NCI-H1436 treated with DMSO at 0.1 percent for 48 hours (cell line): ENCODE data around the gene ALDH16A1.

Experiments
- DNase-seq: peaks from one replicate; lab custom pipeline; 2025; lab: John Stamatoyannopoulos, UW

The ALDH16A1 gene

DNA sequence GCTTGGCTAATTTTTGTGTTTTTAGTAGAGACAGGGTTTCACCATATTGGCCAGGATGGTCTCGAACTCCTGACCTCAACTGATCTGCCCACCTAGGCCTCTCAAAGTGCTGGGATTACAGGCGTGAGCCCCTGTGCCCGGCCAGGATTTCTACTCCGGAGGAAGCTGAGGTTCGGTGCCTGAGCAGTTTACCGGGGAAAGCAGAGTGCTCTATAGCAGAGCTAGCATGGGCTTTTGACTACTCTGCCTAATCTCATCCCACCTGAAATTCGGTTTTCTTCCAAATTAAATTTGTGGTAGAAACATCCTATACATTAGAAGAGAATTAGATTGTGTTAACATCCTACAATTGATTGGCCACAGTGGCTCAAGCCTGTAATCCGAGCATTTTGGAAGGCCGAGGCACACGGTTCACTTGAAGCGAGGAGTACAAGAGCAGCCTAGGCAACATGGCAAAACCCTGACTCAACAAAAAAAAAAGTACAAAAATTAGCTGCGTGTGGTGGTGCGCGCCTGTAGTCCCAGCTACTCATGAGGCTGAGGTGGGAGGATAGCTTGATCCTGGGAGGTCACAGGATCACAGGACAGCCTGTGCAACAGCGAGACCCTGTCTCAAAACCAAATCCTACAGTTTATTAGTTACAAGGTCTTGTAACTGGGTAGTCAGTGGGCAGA lies 36.0 kb downstream of the ALDH16A1 start:
- no peak for DNase-seq

DNA sequence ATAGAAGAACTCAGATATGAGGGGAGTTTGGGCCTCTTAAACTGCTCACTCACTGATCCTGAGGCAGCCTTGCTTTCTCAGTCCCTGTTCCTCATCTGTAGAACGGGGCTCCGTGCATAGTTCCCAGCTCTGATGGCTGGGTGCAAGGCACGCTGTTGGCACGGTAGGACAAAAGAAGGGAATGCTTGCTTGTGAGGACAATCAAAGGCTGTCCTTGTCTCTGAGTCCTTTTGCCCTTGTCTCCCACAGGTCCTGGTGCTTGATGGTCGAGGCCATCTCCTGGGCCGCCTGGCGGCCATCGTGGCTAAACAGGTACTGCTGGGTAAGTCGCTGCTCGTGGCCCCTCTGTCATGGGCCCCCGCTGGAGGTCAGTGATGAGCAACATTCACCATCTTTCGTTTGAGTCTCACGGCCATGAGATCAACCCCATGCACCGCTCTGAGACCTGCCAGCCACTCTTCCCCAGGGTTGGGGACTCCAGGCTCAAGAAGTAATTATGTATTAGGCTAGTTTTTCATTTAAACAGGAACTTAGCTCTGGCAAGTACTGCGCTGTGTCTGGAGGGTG lies 36.7 kb downstream of the ALDH16A1 start:
- no peak for DNase-seq

DNA sequence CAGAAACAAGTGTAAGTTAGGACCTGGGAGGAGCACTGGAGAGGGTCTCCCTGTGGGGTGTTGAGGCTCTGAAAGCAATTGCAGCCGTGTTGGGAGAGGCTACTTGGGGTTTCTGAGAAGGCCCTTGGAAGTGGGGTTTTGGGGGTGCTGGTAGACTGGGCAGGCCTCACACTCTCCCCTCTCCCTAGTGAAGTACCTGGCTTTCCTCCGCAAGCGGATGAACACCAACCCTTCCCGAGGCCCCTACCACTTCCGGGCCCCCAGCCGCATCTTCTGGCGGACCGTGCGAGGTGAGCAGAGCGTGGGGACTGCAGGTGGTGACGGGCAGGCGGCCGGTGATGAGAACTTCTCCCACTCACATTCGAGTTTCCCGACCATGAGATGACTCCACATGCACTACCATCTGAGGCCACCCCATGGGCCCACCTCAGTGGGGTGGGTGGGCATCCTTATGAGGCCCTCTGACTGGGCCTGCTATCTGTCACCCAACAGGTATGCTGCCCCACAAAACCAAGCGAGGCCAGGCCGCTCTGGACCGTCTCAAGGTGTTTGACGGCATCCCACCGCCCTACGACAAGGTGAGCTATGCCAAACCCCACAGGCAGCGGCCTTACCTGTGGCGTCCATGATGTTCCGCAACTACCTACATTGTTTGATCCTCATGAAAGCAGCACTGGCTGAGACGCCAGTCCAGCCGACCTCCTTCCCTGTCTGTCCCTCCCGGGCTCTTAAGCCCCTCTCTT lies 37.4 kb downstream of the ALDH16A1 start:
- DNase-seq = no peak

DNA sequence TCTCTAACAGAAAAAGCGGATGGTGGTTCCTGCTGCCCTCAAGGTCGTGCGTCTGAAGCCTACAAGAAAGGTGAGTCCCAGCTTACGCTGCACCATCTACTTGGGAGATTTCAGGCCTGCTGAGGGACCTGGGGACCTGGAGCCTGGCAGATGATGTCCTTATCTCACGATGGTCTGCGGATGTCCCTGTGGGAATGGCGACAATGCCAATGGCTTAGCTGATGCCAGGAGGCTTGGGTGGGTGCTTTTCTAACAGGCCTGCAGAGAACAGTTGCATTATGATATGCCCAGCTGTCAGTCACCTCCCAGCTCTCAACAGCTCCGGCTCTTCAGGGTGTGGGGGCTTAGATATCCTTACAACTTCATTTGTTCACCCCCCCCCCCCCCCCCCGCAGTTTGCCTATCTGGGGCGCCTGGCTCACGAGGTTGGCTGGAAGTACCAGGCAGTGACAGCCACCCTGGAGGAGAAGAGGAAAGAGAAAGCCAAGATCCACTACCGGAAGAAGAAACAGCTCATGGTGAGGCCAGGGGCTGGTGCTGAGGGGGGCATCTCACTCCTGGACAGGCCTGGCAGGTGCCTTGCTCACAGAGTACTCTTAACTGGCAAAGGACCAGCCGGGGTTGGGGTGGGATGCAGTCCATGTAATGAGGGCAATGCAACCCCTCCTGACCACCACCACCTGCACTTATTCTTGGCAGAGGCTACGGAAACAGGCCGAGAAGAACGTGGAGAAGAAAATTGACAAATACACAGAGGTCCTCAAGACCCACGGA lies 38.2 kb downstream of the ALDH16A1 start:
- no peak for DNase-seq

DNA sequence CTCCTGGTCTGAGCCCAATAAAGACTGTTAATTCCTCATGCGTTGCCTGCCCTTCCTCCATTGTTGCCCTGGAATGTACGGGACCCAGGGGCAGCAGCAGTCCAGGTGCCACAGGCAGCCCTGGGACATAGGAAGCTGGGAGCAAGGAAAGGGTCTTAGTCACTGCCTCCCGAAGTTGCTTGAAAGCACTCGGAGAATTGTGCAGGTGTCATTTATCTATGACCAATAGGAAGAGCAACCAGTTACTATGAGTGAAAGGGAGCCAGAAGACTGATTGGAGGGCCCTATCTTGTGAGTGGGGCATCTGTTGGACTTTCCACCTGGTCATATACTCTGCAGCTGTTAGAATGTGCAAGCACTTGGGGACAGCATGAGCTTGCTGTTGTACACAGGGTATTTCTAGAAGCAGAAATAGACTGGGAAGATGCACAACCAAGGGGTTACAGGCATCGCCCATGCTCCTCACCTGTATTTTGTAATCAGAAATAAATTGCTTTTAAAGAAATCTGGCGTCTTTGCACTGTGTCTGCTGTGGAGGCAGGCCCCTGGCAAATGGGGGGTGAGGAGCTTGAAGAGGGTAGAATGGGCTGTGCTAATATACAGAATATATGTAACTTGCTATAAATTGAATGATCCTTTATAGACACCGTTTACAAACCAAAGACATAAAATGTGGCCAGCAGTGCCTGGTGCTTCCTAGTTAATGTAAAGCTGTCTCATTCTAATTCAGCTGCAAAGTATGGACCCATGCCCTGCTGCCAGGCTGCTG lies 39.0 kb downstream of the ALDH16A1 start:
- no peak for DNase-seq

DNA sequence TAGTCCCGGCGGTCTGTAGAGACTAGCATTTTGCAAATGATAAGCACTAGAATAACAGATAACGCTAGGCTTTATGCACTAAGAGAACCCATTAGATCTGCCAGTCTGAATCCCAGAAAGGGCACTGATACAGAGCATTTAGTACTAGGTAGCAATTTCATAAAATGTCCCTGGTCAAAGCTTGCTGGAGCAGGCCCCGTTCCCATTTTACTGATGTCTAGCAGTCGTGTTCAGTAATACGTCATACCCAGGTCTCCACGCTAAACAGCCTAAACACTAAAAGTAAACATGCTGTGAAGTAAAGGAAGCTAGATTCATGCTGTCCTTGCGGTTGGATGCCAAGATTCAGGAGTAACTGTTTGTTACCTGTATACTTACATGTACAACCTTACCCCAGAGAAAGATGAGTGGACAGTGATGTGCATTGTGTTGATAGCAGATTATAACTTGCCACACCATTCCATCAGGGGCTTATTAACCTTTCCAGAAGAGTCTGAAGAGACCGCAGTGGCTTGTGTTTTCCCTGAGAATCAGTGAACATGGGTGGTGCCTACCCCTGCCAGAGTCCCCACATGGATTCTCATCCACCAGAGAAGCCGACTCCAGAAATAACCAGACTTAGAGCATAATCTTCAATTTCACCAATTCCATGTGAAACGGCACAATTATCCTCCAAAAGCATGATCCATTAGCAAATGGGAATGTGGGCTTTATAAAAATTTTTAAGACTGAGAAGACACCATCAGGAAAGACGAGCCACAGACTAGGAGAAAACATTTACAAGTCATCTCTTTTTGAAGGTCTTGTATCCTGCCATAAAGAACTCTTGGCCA lies 39.8 kb downstream of the ALDH16A1 start:
- DNase-seq = no peak

DNA sequence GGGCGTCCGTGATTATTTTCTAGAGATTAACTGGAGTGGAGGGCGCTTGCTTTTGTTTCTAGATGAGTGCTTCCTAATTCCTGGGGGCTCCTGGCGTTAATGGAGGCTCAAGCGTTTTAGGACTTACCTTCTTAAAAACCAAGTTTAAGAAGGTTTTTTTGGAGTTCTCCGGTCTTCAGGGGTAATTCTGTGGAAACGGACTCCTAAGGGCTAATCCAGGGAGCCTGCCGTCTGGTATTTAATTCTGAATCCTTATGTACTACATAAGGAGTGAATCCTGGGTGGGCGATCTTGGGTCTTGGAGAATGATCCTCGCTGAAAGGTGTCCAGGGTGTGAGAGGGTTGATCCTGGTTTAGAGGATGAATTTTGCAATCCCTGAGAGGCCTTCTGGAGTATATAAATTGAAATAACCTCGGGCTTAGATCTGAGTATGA lies 43.6 kb downstream of the ALDH16A1 start:
- no peak for DNase-seq

DNA sequence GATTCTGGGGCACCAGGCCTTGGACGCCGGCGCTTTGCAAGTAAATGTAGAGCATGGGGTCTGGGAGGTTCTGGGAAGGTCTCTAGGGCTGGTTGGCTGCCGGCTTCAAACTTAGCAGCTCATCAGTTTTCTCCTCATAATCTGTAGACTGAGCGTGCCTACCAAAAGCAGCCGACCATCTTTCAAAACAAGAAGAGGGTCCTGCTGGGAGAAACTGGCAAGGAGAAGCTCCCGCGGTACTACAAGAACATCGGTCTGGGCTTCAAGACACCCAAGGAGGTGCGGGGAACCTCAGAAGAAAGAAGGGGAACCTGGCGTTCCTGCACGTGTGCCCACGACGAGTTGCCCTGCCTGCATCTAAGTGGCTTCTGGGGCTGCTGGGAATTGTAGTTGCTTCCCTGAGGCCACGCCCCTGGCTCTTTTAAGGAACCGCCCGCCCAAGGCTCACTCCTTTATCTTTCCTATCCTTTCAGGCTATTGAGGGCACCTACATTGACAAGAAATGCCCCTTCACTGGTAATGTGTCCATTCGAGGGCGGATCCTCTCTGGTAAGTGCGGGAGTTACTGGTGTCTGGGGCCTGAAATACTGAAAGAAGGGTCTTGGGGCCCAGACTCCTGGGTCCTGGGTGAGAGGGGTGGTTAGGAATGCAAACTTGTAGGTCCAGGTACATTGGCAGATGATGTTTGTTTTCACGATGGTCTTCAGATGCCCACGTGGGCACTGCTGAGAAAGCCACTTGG lies 44.2 kb downstream of the ALDH16A1 start:
- DNase-seq = no peak

DNA sequence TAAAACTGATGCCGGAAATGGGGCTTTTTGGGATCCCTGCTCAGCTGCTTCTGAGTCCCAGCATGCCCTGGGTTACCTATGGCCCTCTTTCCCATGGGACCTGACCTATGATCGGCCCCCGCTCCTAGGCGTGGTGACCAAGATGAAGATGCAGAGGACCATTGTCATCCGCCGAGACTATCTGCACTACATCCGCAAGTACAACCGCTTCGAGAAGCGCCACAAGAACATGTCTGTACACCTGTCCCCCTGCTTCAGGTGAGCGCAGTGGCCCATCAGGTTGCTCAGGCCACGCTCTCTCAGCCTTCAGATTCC lies 44.7 kb downstream of the ALDH16A1 start:
- no peak for DNase-seq

DNA sequence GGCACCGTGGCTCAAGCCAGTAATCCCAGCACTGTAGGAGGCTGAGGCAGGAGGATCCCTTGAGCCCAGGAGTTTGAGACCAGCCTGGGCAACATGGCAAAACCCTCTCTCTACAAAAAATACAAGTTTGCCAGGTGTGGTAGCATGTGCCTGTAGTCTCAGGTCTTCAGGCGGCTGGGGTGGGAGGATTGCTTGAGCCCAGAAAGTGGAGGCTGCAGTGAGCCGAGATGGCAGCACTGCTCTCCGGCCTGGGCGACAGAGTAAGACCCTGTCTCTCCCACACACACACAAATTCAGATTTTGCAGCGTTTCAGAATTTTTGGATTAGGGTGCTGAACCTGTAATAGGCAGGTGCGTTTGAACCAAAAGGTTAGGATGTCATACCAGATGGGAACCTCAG lies 45.5 kb downstream of the ALDH16A1 start:
- no peak for DNase-seq

DNA sequence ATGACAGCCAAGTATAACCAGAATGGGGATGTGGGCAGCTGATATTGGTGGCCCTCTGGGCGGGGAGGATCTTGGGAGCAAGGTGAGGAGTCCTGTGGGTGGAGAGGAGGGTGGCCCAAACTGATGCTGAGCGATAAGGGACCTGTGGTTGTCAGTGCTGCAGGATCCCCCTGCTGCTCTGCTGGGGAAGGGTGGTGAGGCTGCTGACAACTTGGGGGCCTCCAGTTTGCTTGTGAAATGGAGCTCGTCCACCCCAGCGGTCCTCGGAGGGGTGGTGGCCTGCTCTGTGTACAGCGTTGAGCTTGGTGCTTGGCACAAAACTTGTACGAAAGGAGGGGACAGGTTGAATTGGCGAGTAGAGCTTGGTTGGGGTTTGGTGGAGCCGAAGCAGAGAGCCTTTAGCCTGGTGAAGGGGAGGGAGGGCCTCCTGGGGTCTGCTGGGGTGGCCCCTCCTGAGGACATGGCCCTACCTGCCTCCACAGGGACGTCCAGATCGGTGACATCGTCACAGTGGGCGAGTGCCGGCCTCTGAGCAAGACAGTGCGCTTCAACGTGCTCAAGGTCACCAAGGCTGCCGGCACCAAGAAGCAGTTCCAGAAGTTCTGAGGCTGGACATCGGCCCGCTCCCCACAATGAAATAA lies 46.1 kb downstream of the ALDH16A1 start:
- no peak for DNase-seq

DNA sequence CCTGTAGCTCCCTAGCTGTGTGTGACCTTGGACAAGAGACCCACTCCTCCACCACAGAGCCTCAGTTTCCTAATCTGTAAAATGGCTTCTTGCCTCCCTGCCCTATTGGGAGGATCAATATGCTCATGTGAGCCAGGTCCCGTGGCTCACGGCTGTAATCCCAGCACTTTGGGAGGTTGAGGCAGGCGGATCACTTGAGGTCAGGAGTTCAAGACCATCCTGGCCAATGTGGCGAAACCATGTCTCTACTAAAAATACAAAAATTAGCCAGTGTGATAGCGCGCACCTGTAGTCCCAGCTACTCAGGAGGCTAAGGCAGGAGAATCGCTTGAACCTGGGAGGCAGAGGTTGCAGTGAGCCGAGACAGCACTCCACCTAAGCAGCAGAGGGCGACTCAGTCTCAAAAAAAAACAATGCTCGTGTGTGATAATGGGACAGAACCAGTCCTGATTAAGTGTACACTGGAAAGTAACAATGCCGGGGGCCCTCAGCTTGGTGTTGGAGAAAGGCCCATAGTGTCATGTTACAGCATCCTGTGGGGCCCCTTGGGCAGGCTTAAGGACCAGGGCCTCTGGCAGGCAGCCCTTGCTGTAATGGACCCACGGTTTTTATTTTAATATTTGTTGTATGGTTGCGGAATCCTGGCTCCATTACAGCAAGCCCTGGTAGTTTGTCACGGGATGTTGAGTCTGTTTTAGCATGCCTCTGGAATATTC lies 50.0 kb downstream of the ALDH16A1 start:
- DNase-seq = no peak

DNA sequence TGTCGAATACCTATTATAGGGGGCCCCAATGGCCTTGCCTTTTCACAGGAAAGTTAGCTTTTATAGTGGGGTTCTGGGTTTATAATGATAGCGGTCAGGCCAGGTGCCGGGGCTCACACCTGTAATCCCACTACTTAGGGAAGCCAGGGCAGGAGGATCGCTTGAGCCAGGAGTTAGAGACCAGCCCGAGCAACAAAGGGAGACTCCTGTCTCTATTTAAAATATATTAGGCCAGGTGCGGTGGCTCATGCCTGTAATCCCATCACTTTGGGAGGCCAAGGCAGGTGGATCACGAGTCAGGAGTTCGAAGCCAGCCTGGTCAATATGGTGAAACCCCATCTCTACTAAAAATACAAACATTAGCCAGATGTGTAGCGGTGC lies 50.5 kb downstream of the ALDH16A1 start:
- no peak for DNase-seq

DNA sequence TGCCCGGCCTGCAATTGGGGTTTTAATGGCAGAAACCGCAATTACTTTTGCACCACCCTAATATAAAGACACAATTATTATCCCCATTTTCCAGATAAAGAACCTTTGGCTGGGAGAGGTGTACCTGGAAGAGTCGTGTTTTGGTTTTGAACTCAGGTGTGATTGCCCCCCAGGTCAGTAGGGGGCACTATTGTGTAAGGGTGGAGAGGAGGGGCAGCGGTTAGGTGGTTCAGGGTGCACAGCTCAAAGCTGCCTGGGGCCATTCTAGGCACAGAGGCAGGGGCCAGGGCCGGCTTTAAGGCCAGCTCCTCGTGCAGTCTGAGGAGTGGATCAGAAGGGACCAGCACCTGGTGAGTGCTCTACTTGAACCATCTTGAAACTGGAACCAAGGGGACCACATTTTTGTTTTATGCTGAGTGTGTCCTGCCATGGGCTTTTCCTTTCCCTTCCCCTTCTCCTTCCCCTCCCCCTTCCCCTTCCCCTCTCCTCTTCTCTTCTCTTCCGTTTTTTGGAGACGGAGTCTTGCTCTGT lies 53.6 kb downstream of the ALDH16A1 start:
- DNase-seq = no peak

DNA sequence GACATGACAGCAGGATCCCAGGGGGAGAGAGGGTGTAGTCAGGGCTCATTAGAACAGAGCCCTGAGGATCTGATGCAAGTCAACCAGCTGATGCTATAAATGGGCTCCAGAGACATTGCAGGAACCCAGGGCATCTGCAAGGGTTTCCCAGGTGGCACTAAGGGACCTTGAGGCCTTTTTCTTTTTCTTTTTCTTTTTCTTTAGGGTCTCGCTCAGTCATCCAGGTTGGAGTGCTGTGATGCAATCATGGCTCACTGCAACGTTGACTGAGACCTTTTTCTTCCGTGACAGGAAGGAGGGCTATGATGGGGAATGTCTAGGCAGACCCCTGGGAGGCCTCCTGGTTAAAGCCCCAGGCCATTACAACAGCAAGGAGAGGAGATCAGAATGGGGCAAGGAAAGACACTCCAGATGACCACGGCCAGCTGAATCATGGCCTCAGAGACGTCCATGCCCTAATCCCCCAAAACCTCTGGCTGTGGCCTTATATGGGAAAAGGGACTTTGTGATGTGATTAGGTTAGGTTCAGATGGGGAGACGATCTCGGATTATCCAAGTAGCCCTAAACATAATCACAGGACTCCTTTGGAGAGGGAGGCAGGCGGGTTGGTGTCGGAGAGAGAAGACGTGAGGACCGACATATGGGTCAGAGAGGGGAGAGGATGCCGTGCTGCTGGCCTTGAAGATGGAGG lies 54.9 kb downstream of the ALDH16A1 start:
- DNase-seq = no peak

DNA sequence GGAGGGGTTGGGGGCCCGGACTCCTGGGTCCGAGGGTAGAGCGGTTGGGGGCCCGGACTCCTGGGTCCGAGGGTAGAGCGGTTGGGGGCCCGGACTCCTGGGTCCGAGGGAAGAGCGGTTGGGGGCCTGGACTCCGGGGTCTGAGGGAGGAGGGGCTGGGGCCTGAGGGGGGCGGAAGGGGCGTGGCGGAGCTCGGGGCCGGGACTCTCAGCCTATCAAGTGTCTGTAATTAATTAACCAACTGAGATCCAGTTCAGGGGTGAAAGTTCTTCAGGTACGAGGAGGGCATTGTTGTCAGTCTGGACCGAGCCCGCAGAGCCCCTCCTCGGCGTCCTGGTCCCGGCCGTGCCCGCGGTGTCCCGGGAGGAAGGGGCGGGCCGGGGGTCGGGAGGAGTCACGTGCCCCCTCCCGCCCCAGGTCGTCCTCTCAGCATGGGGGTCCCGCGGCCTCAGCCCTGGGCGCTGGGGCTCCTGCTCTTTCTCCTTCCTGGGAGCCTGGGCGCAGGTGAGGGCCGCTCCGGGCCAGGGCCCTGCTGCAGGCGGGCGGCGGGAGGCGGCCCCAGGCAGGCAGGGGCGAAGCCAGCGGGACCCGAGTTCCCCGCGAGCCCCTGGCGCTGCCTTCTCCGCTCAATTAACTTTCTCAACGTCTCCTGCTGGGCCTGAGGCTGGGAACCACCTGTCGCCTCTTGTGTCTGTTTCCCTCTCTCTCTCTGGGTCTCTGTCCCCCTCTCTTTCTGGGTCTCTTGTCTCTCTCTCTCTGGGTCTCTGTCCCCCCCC lies 60.1 kb downstream of the ALDH16A1 start:
- no peak for DNase-seq

DNA sequence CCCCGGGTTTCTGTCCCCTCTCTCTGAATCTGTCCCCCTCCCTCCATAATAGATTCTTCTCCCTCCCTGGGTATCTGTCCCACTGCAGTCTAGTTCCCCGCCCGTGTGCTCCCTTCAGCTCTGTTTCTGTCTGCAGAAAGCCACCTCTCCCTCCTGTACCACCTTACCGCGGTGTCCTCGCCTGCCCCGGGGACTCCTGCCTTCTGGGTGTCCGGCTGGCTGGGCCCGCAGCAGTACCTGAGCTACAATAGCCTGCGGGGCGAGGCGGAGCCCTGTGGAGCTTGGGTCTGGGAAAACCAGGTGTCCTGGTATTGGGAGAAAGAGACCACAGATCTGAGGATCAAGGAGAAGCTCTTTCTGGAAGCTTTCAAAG lies 60.7 kb downstream of the ALDH16A1 start:
- no peak for DNase-seq

DNA sequence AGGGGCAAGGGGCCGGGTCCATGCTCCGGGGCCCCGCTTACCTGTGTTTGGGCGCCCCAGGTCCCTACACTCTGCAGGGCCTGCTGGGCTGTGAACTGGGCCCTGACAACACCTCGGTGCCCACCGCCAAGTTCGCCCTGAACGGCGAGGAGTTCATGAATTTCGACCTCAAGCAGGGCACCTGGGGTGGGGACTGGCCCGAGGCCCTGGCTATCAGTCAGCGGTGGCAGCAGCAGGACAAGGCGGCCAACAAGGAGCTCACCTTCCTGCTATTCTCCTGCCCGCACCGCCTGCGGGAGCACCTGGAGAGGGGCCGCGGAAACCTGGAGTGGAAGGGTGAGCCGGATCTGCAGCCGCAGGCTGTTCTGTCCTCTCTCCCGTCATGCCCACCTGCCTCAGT lies 61.1 kb downstream of the ALDH16A1 start:
- no peak for DNase-seq
